Parathyroid adenoma (tissue), 2 donors: ENCODE results near the gene SYTL2.

Experiments used
- H2AFZ ChIP-seq: fragments of 300-600 bp; sonication (generic); one replicate; pipeline ENCODE4 v1.7.0; 2017; ENCODE audit warnings: antibody characterized with exemption, mild to moderate bottlenecking
- H3K27ac ChIP-seq: fragments of 300-600 bp; sonication (generic); one replicate; pipeline ENCODE4 v1.7.0; 2017
- H3K27me3 ChIP-seq: fragments of 300-600 bp; sonication (generic); one replicate; pipeline ENCODE4 v1.7.0; 2017; ENCODE audit warnings: low read length; ENCODE audit not compliant: control insufficient read depth, insufficient read depth
- H3K36me3 ChIP-seq: fragments of 300-600 bp; sonication (generic); one replicate; pipeline ENCODE4 v1.7.0; 2017; ENCODE audit warnings: low read length; ENCODE audit not compliant: control insufficient read depth, insufficient read depth
- H3K4me1 ChIP-seq: fragments of 300-600 bp; sonication (generic); one replicate; pipeline ENCODE4 v1.7.0; 2017; ENCODE audit warnings: control low read depth
- H3K4me2 ChIP-seq: fragments of 300-600 bp; sonication (generic); one replicate; pipeline ENCODE4 v1.7.0; 2017; ENCODE audit warnings: low read length
- H3K4me3 ChIP-seq: fragments of 300-600 bp; sonication (generic); one replicate; pipeline ENCODE4 v1.7.0; 2017; ENCODE audit warnings: low read depth, low read length
- H3K79me2 ChIP-seq: fragments of 300-600 bp; sonication (generic); one replicate; pipeline ENCODE4 v1.7.0; 2017; ENCODE audit warnings: control low read depth
- H3K9ac ChIP-seq: fragments of 300-600 bp; sonication (generic); one replicate; pipeline ENCODE4 v1.7.0; 2017; ENCODE audit warnings: mild to moderate bottlenecking
- H3K9me3 ChIP-seq: fragments of 300-600 bp; sonication (generic); one replicate; pipeline ENCODE4 v1.7.0; 2017; ENCODE audit warnings: low read length; ENCODE audit not compliant: control insufficient read depth
- CTCF ChIP-seq: fragments of 300-600 bp; sonication (generic); IDR thresholded peaks from one replicate; pipeline ENCODE4 v1.7.0; 2017; ENCODE audit warnings: antibody characterized with exemption, mild to moderate bottlenecking
- donor health status: primary hyperparathyroidism.

SYTL2 gene

GRCh38 chr11:85699957-85700741 lies 110.8 kb downstream of the SYTL2 start:
- Histone ChIP-seq H3K36me3 (no peaks in the 10 kb centered on the region), H3K27ac (no peak overlapping the region), H3K9me3 (no peaks in the 10 kb centered on the region), H3K79me2 (no peaks in the 10 kb centered on the region), H3K4me3 (no peak overlapping the region), H3K27me3 (no peaks in the 10 kb centered on the region), H2AFZ (no peak overlapping the region), H3K4me2 (no peak overlapping the region), H3K9ac (no peak overlapping the region), H3K4me1 (no peaks in the 10 kb centered on the region)
- TF ChIP-seq CTCF, result no peak

- no peaks in the 10 kb centered on the region for H3K27me3 ChIP-seq
- no peak overlapping the region for H3K4me2 ChIP-seq
- H2AFZ ChIP-seq, result no peak overlapping the region
- no peak overlapping the region for H3K4me3 ChIP-seq
- H3K36me3 ChIP-seq, result no peaks in the 10 kb centered on the region
- no peaks in the 10 kb centered on the region for H3K79me2 ChIP-seq
- no peak overlapping the region for H3K27ac ChIP-seq
- TF ChIP-seq CTCF, result no peak
- no peaks in the 10 kb centered on the region for H3K9me3 ChIP-seq
- H3K9ac ChIP-seq, result no peak overlapping the region
- H3K4me1 ChIP-seq, result no peaks in the 10 kb centered on the region
Measured at GRCh38 chr11:85698195-85698594, 112.7 kb downstream of the SYTL2 start.

- Histone ChIP-seq H3K9me3 (no peaks in the 10 kb centered on the region), H3K36me3 (no peaks in the 10 kb centered on the region), H3K9ac (no peak overlapping the region), H3K4me1 (no peaks in the 10 kb centered on the region), H3K4me3 (no peak overlapping the region), H3K4me2 (no peak overlapping the region), H3K27me3 (no peaks in the 10 kb centered on the region), H2AFZ (no peak overlapping the region), H3K27ac (no peak overlapping the region), H3K79me2 (no peaks in the 10 kb centered on the region)
- TF ChIP-seq CTCF, result no peak
Measured at GRCh38 chr11:85697747-85698146, 113.2 kb downstream of the SYTL2 start.

- H3K9me3 ChIP-seq, result no peaks in the 10 kb centered on the region
- no peaks in the 10 kb centered on the region for H3K4me1 ChIP-seq
- no peak overlapping the region for H2AFZ ChIP-seq
- no peaks in the 10 kb centered on the region for H3K79me2 ChIP-seq
- TF ChIP-seq CTCF, result no peak
- no peak overlapping the region for H3K9ac ChIP-seq
- no peaks in the 10 kb centered on the region for H3K27me3 ChIP-seq
- H3K4me2 ChIP-seq, result no peak overlapping the region
- H3K36me3 ChIP-seq, result no peaks in the 10 kb centered on the region
- no peak overlapping the region for H3K4me3 ChIP-seq
- no peak overlapping the region for H3K27ac ChIP-seq
Measured at GRCh38 chr11:85695546-85695945, 115.4 kb downstream of the SYTL2 start.
